Natural killer cell treated with Interleukin-12 subunit alpha and Interleukin-12 subunit beta and Interleukin-15 and Interleukin-18, amount 100 ng/mL, for 72 hours (primary cell): Measurements from ENCODE around the gene DENND1A. TPM values are rescaled to one million over a fixed set of nuclear protein-coding genes. Genes with fewer than 3 reads are reported as not detected.
"Not testable (repeated sequence)": the region's sequence is repeated elsewhere in the genome, so short reads cannot be mapped to it uniquely, and the experiment has no call there.

Experiments
- ATAC-seq, 2 donors: fragments of 150-1000 bp; cut with Tn5 transposase in 1 of 2; sonication (Bioruptor Pico), chemical (Tn5 transposase) in 1 of 2; 2 replicates each; pipeline ENCODE4 v1.10.0; 2021
- DNase-seq: peaks from one replicate; pipeline ENCODE4 v3.0.0; 2022; ENCODE audit warnings: low spot score
- H3K27ac Mint-ChIP-seq, 2 donors: 1 replicate in 1 of 2; 2 replicates in 1 of 2; pipeline ENCODE4 v1.8.0; 2022; ENCODE audit warnings: mixed read lengths in 2 of 2, mild to moderate bottlenecking in 1 of 2, moderate library complexity in 1 of 2
- H3K27me3 Mint-ChIP-seq, 2 donors: 1 replicate in 1 of 2; 2 replicates in 1 of 2; pipeline ENCODE4 v1.8.0; 2022; ENCODE audit warnings: mixed read lengths in 2 of 2
- H3K36me3 Mint-ChIP-seq: one replicate; pipeline ENCODE4 v1.8.0; 2022; ENCODE audit warnings: mixed read lengths
- H3K4me1 Mint-ChIP-seq, 2 donors: 1 replicate in 1 of 2; 2 replicates in 1 of 2; pipeline ENCODE4 v1.8.0; 2022; ENCODE audit warnings: low read depth in 2 of 2, mixed read lengths in 2 of 2, mild to moderate bottlenecking in 1 of 2
- H3K4me3 Mint-ChIP-seq: one replicate; pipeline ENCODE4 v1.8.0; 2022; ENCODE audit warnings: mixed read lengths
- H3K9me3 Mint-ChIP-seq: 2 replicates; pipeline ENCODE4 v1.8.0; 2022; ENCODE audit warnings: mixed read lengths
- total RNA-seq, 2 donors: library from RNA; stranded (reverse); gene quantifications; one replicate each; pipeline ENCODE4 v1.2.3, GENCODE V29; 2022

Gene DENND1A
- total RNA-seq, 2 donors from 2014 or later: 24.6 to 28.8 TPM

DNA sequence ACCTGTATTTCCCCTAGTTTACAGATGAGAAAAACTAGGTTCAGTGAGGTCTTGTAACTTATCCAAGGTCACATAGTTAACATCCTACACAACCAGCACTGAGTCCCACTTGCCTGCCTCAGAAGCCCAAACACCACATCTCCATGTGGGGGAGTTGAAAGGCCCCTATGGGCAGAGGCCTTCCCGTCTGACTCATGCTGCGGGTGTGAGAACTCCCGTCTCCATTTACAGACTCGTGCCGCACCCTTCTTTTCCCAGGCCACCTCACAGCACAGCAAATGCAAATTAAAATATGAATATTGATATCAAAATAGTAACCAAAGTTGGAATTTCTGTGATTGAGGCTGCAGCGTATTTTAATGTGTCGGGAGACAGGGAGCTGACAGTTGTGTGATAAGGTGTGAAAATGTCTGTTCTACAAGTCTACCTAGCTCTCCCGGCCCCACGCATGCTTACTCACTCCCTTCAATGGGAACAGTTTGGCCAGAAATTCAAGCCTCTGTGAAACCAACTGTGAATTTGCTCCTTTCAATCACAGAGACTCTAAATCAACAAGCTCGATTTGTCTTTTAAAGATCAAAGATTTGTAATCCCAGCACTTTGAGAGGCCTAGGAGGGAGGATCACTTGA, 483.8 kb downstream of the DENND1A start:
- no peak for DNase-seq
- H3K4me1 Mint-ChIP-seq: no peaks in the 10 kb centered on the region
- no peaks in the 10 kb centered on the region for H3K9me3 Mint-ChIP-seq
- no peak for ATAC-seq
- H3K4me3 Mint-ChIP-seq: no peak overlapping the region
- H3K27ac Mint-ChIP-seq: no peak overlapping the region
- no peaks in the 10 kb centered on the region for H3K27me3 Mint-ChIP-seq
- no peaks in the 10 kb centered on the region for H3K36me3 Mint-ChIP-seq

DNA sequence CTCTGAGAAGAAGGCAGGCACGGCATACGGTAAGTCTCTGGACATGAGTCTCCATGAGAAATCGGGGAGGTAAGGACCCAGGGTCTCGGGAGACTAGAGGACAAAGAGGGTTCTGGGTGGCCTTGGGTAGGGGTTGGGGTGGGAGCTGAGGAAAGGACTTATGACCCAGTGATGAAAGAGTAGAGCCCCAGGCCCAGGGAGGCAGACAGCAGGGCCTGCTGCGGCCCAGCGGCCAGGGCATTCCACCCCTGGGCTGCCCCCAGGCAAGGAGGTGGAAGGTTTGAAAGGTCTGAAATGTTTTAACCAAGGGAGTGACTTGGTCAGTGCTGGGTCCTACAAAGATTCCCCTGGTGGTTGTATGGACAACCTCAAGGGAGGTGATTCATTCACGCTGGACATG, 484.8 kb downstream of the DENND1A start:
- H3K9me3 Mint-ChIP-seq: no peaks in the 10 kb centered on the region
- no peak overlapping the region for H3K4me3 Mint-ChIP-seq
- no peak for DNase-seq
- H3K27me3 Mint-ChIP-seq: no peaks in the 10 kb centered on the region
- no peaks in the 10 kb centered on the region for H3K4me1 Mint-ChIP-seq
- no peaks in the 10 kb centered on the region for H3K36me3 Mint-ChIP-seq
- H3K27ac Mint-ChIP-seq: no peak overlapping the region
- ATAC-seq: no peak

DNA sequence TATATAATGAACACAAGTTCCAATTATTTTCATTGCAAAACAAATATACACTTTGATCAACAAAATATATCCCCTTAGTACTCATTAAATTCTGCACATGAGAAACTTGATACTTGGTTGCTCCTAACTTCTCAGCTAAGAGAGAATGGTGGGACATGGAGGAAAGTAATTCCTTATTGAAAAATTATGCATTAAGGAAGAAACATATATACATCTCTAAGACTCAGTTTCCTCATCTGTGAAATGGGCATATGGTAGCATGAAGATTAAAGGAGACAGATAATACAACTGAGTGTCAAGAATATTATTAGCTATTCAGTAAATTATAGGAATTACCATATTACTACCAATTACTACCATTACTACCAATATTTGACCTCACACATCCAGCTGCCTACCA, 488.2 kb downstream of the DENND1A start:
- no peaks in the 10 kb centered on the region for H3K9me3 Mint-ChIP-seq
- H3K36me3 Mint-ChIP-seq: no peaks in the 10 kb centered on the region
- H3K4me1 Mint-ChIP-seq: no peaks in the 10 kb centered on the region
- H3K27ac Mint-ChIP-seq: no peak overlapping the region
- no peak overlapping the region for H3K4me3 Mint-ChIP-seq
- DNase-seq (no peak), ATAC-seq (no peak)
- no peaks in the 10 kb centered on the region for H3K27me3 Mint-ChIP-seq

DNA sequence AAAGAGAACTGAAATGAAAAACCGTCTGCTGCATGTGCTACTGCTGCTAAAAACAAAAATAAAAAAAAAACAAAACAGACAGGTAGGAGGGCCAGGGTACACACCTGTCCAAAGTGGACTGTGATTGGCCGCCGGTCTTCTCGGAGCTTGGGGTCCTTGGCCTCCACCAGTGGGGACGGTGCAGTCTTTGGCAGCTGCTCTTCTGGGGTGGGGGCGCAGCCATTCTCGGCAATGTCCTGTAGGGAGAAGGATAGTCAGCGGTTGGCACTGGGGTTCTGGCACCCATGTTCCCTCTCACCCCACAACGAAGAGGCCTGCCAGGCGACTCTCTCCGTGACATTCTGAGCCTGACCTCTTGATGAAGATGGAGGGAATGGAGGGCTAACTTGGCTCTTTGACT, 489.7 kb downstream of the DENND1A start:
- DNase-seq: no peak
- no peaks in the 10 kb centered on the region for H3K9me3 Mint-ChIP-seq
- no peaks in the 10 kb centered on the region for H3K4me1 Mint-ChIP-seq
- H3K36me3 Mint-ChIP-seq: no peaks in the 10 kb centered on the region
- no peaks in the 10 kb centered on the region for H3K27me3 Mint-ChIP-seq
- H3K27ac Mint-ChIP-seq: no peak overlapping the region
- ATAC-seq: no peak
- H3K4me3 Mint-ChIP-seq: no peak overlapping the region

GRCh38 chr9:123438821-123439220, 491.1 kb downstream of the DENND1A start:
- no peaks in the 10 kb centered on the region for H3K9me3 Mint-ChIP-seq
- ATAC-seq: no peak
- H3K36me3 Mint-ChIP-seq: no peaks in the 10 kb centered on the region

GRCh38 chr9:123438321-123438720, 491.6 kb downstream of the DENND1A start:
- Mint-ChIP-seq H3K4me1 (no peaks in the 10 kb centered on the region), H3K36me3 (no peaks in the 10 kb centered on the region), H3K27me3 (no peaks in the 10 kb centered on the region), H3K9me3 (no peaks in the 10 kb centered on the region), H3K27ac (no peak overlapping the region), H3K4me3 (no peak overlapping the region)
- ATAC-seq: no peak
- no peak for DNase-seq

More at GRCh38 chr9:123438821-123439220, 491.1 kb downstream of the DENND1A start:
- no peak overlapping the region for H3K27ac Mint-ChIP-seq
- no peaks in the 10 kb centered on the region for H3K27me3 Mint-ChIP-seq
- no peaks in the 10 kb centered on the region for H3K4me1 Mint-ChIP-seq
- H3K4me3 Mint-ChIP-seq: no peak overlapping the region
- DNase-seq: no peak

- H3K36me3 Mint-ChIP-seq: no peaks in the 10 kb centered on the region
- no peaks in the 10 kb centered on the region for H3K9me3 Mint-ChIP-seq
- H3K4me3 Mint-ChIP-seq: no peak overlapping the region
- no peak for ATAC-seq
- H3K4me1 Mint-ChIP-seq: no peaks in the 10 kb centered on the region
- no peak for DNase-seq
- H3K27ac Mint-ChIP-seq: no peak overlapping the region
- H3K27me3 Mint-ChIP-seq: no peaks in the 10 kb centered on the region
Observed at GRCh38 chr9:123437201-123437600, 492.7 kb downstream of the DENND1A start.

GRCh38 chr9:123435471-123435870, 494.5 kb downstream of the DENND1A start:
- no peaks in the 10 kb centered on the region for H3K9me3 Mint-ChIP-seq
- DNase-seq (no peak), ATAC-seq (no peak)
- no peak overlapping the region for H3K4me3 Mint-ChIP-seq
- no peak overlapping the region for H3K27ac Mint-ChIP-seq
- H3K4me1 Mint-ChIP-seq: no peaks in the 10 kb centered on the region
- no peaks in the 10 kb centered on the region for H3K27me3 Mint-ChIP-seq
- H3K36me3 Mint-ChIP-seq: peaks cover under 1% of the 10 kb centered on the region

DNA sequence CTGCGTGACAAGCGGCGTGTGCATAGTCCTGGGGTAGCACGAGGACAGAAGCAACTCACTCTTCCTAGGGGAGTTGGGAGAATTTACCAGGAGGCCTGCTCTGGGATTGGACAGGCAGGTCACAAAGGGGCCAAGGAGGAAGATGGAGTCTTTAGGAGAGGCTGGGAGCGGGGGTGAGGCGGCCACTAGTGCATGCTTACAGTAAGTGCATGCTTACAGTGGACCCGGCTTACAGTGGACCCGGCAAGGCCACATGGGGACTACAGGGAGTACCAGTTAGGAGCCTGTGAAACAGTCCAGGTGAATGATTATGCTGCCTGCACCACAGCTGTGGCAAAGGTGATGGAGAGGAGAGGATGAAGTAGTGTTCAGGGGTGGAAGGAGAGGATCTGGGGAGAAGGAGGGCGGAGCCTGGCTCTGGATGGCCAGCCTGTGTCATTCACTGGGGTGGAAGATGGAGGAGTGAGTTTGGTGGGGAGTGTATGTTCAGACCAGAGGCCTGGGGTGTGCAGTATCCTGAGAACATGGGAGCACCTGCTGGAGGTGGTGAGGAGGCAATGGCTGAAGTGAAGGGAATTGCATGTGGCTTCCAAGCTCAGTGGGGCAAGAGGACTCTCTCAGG, 495.2 kb downstream of the DENND1A start:
- peak in 1 of 2 donors; percentile 15 for ATAC-seq
- no peak overlapping the region for H3K27ac Mint-ChIP-seq
- H3K36me3 Mint-ChIP-seq: peaks cover 8% of the 10 kb centered on the region
- no peaks in the 10 kb centered on the region for H3K27me3 Mint-ChIP-seq
- no peaks in the 10 kb centered on the region for H3K4me1 Mint-ChIP-seq
- DNase-seq: no peak
- H3K4me3 Mint-ChIP-seq: no peak overlapping the region
- no peaks in the 10 kb centered on the region for H3K9me3 Mint-ChIP-seq

- no peak for DNase-seq
- H3K4me3 Mint-ChIP-seq: no peak overlapping the region
- no peaks in the 10 kb centered on the region for H3K4me1 Mint-ChIP-seq
- peaks cover 13% of the 10 kb centered on the region for H3K36me3 Mint-ChIP-seq
- H3K27ac Mint-ChIP-seq: no peak overlapping the region
- H3K27me3 Mint-ChIP-seq: no peaks in the 10 kb centered on the region
- peak in 1 of 2 donors; percentile 47 for ATAC-seq
- H3K9me3 Mint-ChIP-seq: no peaks in the 10 kb centered on the region
Observed at GRCh38 chr9:123432331-123433236, 497.3 kb downstream of the DENND1A start.

DNA sequence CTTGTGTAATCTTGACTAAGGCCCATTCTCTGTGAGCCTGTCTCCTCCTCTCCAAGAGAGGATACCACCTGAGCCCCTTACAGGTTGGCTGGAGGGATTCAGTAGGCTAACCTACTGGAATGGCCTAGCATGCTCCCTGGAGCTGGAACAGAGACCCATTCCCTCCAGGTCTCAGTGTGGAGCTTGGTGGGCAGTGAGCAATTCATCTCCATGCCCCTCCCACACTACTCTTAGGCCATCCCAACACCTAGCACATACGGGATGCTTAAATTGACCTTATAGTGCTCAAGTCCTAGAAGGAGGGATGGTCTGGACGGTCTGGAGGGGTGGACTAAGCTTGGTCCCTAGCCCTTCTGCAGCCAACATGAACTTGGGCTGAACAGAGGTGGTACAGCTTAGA, 498.3 kb downstream of the DENND1A start:
- Mint-ChIP-seq H3K4me3 (no peak overlapping the region), H3K9me3 (no peaks in the 10 kb centered on the region), H3K4me1 (no peaks in the 10 kb centered on the region)

DNA sequence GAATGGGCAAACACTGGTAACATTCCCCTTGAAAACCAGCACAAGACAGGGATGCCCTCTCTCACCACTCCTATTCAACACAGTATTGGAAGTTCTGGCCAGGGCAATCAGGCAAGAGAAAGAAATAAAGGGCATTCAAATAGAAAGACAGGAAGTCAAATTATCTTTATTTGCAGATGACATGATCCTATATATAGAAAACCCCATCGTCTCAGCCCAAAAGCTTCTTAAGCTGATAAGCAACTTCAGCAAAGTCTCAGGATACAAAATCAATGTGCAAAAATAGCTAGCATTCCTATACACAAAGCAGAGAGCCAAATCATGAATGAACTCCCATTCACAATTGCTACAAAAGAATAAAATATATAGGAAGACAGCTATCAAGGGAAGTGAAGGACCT, 501.5 kb downstream of the DENND1A start:
- not testable (repeated sequence) for H3K27ac Mint-ChIP-seq, H3K4me3 Mint-ChIP-seq

More for the DNA sequence above, 498.3 kb downstream of the DENND1A start:
- Mint-ChIP-seq H3K27ac (no peak overlapping the region), H3K27me3 (no peaks in the 10 kb centered on the region), H3K36me3 (peaks cover 13% of the 10 kb centered on the region)
- ATAC-seq: peak in 1 of 2 donors; percentile 43
- no peak for DNase-seq

GRCh38 chr9:123426406-123426805, 503.5 kb downstream of the DENND1A start:
- H3K4me1 Mint-ChIP-seq: no peaks in the 10 kb centered on the region
- DNase-seq (no peak), ATAC-seq (no peak)
- no peak overlapping the region for H3K4me3 Mint-ChIP-seq
- peaks cover 13% of the 10 kb centered on the region for H3K36me3 Mint-ChIP-seq
- H3K27ac Mint-ChIP-seq: no peak overlapping the region
- no peaks in the 10 kb centered on the region for H3K9me3 Mint-ChIP-seq
- H3K27me3 Mint-ChIP-seq: no peaks in the 10 kb centered on the region

More for the DNA sequence above, 501.5 kb downstream of the DENND1A start:
- DNase-seq, H3K27me3 Mint-ChIP-seq, H3K4me1 Mint-ChIP-seq, ATAC-seq, H3K9me3 Mint-ChIP-seq: not testable (repeated sequence)
- peaks cover 13% of the 10 kb centered on the region for H3K36me3 Mint-ChIP-seq

- no peak for DNase-seq
- Mint-ChIP-seq H3K27ac (no peak overlapping the region), H3K4me3 (no peak overlapping the region), H3K9me3 (no peaks in the 10 kb centered on the region), H3K27me3 (no peaks in the 10 kb centered on the region), H3K4me1 (no peaks in the 10 kb centered on the region), H3K36me3 (peaks cover 13% of the 10 kb centered on the region)
- ATAC-seq: peak in 1 of 2 donors; percentile 46
Observed at GRCh38 chr9:123425836-123426365, 504.0 kb downstream of the DENND1A start.
